Right forelimb (tissue), 1 donor: ENCODE results near the gene ANKRD40CL.
"Not testable (repeated sequence)": the region's sequence is repeated elsewhere in the genome, so short reads cannot be mapped to it uniquely, and the experiment has no call there.

Experiments
- DNase-seq: peaks from one replicate; pipeline ENCODE4 v3.0.0-alpha.2; 2018

Gene ANKRD40CL

GRCh38 chr17:50767446-50767845 lies at the start of gene ANKRD40CL:
Gene ANKRD40CL, minus strand, starts transcription at chr17:50767518. Its CDS starts 605 bp downstream, at chr17:50766913.
- DNase-seq, result no peak

DNA sequence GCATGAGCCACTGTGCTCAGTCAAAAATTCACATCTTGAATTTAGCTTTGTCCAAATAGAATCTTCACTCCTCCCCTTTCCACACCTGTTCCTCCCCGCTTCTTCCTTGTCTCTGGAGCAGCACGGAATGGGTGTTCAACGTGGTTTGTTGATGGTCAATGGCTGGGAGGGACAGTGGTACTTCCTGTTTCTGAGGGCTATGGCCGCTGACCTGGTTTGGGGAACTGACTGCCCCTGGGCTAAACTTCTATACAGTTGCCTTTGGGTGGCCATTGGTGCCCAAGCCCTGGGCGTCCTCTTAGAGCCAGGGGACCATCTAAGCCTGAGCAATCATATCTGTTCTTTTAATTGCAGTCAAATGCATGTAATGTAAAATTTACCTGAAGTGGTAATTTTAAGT lies 49.0 kb upstream of the ANKRD40CL start:
- no peak for DNase-seq

DNA sequence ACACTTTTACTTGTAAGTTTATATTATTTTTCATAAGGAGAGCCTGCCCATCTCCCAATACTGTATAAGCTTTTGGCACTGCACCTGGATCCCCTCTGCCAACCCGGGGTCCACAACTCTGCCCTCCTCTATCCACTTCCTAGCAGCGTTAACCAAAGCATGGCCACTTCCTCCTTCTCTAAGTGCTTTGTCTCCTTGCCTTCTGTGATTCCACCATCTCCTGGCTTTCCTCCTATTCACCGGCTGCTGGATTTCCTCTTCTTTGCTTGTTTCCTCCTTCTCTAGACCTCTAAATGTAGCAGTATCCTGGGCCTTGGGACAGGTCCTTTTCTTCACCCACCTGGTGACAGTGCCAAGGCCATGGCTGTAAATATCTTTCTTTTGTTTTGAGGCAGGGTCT lies 48.1 kb upstream of the ANKRD40CL start:
- no peak for DNase-seq

- no peak for DNase-seq
Observed at GRCh38 chr17:50813583-50813982, 46.3 kb upstream of the ANKRD40CL start.

GRCh38 chr17:50808888-50809287 lies 41.6 kb upstream of the ANKRD40CL start:
- no peak for DNase-seq

- no peak for DNase-seq
Observed at GRCh38 chr17:50808413-50808812, 41.1 kb upstream of the ANKRD40CL start.

DNA sequence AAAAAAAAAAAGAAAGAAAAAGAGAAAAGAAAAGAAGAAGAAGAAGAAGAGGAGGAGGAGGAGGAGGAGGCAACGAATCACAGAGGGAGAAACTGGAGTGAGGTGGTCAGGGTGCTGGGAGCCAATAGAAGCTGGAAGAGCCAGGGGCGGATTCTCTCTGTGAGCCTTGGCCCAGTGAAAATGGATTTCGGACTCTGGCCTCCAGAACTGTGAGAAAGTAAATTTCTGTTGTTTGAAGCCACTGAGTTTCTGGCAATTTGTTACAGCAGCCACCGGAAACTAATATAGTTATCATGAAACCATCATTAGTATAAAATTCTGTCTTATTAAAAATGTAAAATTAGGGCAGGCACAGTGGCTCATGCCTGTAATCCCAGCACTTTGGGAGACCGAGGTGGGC lies 40.4 kb upstream of the ANKRD40CL start:
- DNase-seq, result no peak

- no peak for DNase-seq
Observed at GRCh38 chr17:50807009-50807408, 39.7 kb upstream of the ANKRD40CL start.

GRCh38 chr17:50806141-50806643 lies 38.9 kb upstream of the ANKRD40CL start:
- DNase-seq, result no peak

DNA sequence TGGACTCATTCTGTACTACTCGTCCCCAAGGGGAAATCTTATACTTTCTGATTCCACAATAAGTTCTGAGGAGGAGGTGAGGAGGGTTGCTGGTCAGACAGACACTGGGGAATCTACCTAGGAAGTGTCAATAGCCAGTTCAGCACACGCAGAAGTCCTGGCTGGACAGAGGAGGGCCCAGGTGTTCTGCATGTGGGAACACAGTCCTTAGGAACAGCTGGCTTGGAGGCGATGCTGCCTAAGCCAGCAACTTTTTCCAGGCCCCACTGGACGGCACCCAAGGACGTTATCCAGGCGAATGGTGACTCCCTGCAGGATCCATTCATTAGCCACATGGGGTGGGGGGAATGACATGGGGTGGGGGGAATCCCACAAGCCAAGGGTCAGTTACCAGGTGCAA lies 38.2 kb upstream of the ANKRD40CL start:
- DNase-seq, result no peak

GRCh38 chr17:50804749-50805475 lies 37.6 kb upstream of the ANKRD40CL start:
- not testable (repeated sequence) for DNase-seq

GRCh38 chr17:50803676-50804075 lies 36.4 kb upstream of the ANKRD40CL start:
- no peak for DNase-seq

- no peak for DNase-seq
Observed at GRCh38 chr17:50802609-50803571, 35.6 kb upstream of the ANKRD40CL start.

- DNase-seq, result no peak
Observed at GRCh38 chr17:50800196-50800700, 32.9 kb upstream of the ANKRD40CL start.

DNA sequence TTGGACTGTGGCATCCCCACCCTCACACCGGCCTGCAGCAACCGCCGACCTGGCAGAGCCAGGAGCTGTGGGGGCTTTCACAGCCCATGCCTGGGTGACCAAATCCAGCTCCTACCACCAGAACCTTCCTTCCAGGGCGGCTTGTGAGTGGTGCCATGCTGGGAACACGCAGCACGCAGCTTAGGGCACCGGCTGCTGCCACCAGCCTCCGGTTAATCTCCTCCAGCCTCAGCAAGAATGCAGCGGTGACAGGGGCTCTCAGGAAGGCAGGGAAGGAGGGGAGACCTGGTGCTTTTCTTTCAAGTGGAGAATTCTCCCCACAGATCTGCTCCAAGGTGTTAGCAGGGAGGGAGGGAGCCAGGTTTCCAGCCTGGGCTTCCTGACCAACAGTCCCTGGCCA lies 32.3 kb upstream of the ANKRD40CL start:
- no peak for DNase-seq

DNA sequence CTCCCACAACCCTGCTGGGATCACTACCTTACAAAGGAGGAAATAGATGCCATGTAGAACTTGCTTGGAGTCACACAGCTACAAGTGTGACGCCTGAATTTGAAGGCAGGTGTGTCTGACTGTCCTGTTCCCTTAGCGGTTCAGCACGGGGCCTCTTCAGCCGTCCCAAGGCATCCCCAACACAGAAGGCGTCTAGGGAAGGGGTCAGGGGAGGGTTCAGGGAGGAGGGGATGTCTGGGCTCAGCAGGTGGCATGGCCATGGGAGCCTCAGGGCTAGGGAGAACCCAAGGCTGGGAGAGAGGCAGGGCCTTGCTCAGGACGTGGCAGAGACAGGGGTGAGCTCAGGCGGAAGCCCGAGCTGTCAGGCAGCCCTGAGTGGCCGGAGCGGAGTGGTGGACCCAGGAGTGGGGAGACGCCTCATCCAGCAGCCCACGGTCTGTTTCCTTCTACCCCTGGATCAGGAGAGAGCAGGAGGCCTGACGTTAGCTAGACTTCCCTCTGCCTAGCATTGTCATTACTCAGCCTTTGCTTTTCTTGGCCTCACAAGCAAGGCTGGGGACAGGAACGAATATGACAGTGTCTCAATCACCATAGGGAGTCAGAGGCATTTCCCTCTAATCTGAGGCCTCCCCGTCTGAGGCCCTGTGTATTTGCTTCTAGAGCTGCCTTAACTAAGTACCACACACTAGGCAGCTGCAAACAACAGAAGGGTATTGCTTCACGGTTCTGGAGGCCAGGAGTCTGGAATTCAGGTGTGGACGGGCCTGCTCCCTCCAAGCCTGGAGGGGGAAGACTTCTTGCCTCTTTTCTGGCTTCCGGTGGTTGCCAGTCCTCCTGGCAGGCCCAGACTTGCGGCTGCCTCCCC lies 31.3 kb upstream of the ANKRD40CL start:
- DNase-seq, result no peak

GRCh38 chr17:50797135-50797810 lies 30.0 kb upstream of the ANKRD40CL start:
- DNase-seq, result no peak

- no peak for DNase-seq
Observed at GRCh38 chr17:50794361-50794760, 27.0 kb upstream of the ANKRD40CL start.

GRCh38 chr17:50793007-50793406 lies 25.7 kb upstream of the ANKRD40CL start:
- DNase-seq, result no peak

DNA sequence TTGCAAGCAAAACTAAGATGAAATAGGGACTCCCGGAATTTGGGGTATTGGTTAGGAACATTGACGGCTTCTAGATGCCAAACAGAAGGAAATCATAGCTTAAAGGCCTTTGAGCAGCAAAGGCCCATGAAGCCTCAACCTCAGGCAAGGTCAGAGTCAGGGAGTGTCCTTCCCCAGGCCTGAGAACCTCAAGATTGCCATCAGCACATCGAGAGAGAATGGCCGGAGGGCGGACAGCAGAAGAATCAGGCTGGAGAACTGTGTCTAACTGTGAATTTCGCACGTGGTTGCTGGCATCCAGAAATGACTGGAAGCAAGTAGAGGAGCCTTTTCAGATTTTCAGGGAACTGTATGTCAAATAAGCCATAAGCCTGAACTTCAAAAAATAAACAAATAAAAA lies 24.8 kb upstream of the ANKRD40CL start:
- DNase-seq, result no peak

DNA sequence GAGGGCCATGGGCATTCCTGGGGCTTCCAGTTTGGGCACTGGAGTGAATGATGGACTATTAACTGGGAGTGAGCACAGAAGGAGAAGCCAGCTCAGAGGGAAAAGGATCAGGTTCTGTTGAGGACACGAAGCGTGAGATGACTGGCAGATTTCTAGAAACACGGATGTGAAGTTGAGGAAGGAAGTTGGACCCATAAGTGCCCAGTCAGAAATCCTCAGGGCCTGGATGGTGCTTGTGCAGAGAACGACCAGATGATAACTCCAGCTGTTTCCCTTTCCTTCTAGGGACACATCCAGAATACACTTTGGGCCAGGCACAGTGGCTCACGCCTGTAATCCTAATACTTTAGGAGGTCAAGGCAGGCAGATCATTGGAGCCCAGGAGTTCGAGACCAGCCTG lies 23.3 kb upstream of the ANKRD40CL start:
- DNase-seq, result no peak

- DNase-seq, result no peak
Observed at GRCh38 chr17:50787106-50787505, 19.8 kb upstream of the ANKRD40CL start.
